ENCODE measurements around the gene CNOT11. TPM values are rescaled to one million over a fixed set of nuclear protein-coding genes. Genes with fewer than 3 reads are reported as not detected.

Gene CNOT11
- total RNA-seq, 6 experiments from 2014 or later = 17.0 to 28.5 (median 21.5) TPM

GRCh38 chr2:101299604-101300003 lies 46.9 kb downstream of the CNOT11 start:
- ATAC-seq (peak; percentile 55 to 73 (median 64)), DNase-seq (no peak)
- Histone ChIP-seq H3K4me1 (peaks cover 0 to 33% (median 0%) of the 10 kb centered on the region in 4 donors), H3K27me3 (no peaks in the 10 kb centered on the region), H3K36me3 (no peaks in the 10 kb centered on the region), H3K27ac (no peak overlapping the region), H3K9me3 (no peaks in the 10 kb centered on the region), H3K4me3 (no peak overlapping the region)
- WGBS (ENCODE audit: insufficient coverage, low coverage, low lambda C conversion rate, missing lambda C conversion rate) = 26% methylated on average over 6 of the region's 6 CpGs
- TF ChIP-seq CTCF (IDR thresholded peaks at IDR 0.05) (no peak), POLR2A (IDR thresholded peaks at IDR 0.05) (no peak)
- intact Hi-C loops (cut with DNase I) = no loop called here

- H3K9me3 ChIP-seq = no peaks in the 10 kb centered on the region
Observed at GRCh38 chr2:101300164-101300563, 47.5 kb downstream of the CNOT11 start.

GRCh38 chr2:101300836-101301235 lies 48.1 kb downstream of the CNOT11 start:
- Histone ChIP-seq H3K4me3 (no peak overlapping the region), H3K9me3 (no peaks in the 10 kb centered on the region), H3K27me3 (no peaks in the 10 kb centered on the region), H3K27ac (no peak overlapping the region), H3K36me3 (no peaks in the 10 kb centered on the region), H3K4me1 (peaks cover 0 to 43% (median 0%) of the 10 kb centered on the region in 4 donors)
- DNase-seq (no peak), ATAC-seq (peak in 1 of 4 donors; percentile 22)
- intact Hi-C loops (cut with DNase I) = no loop called here
- TF ChIP-seq POLR2A (IDR thresholded peaks at IDR 0.05) (no peak), CTCF (IDR thresholded peaks at IDR 0.05) (no peak)
- WGBS (ENCODE audit: insufficient coverage, low coverage, low lambda C conversion rate, missing lambda C conversion rate) = 66% methylated on average over 6 of the region's 7 CpGs

More at GRCh38 chr2:101300164-101300563, 47.5 kb downstream of the CNOT11 start:
- WGBS (ENCODE audit: insufficient coverage, low coverage, low lambda C conversion rate, missing lambda C conversion rate) = 60% methylated on average over 1 of the region's 1 CpG
- intact Hi-C loops (cut with DNase I) = no loop called here
- ATAC-seq (no peak), DNase-seq (no peak)
- Histone ChIP-seq H3K27ac (no peak overlapping the region), H3K4me3 (no peak overlapping the region), H3K27me3 (no peaks in the 10 kb centered on the region), H3K36me3 (no peaks in the 10 kb centered on the region), H3K4me1 (peaks cover 0 to 37% (median 0%) of the 10 kb centered on the region in 4 donors)
- TF ChIP-seq POLR2A (IDR thresholded peaks at IDR 0.05) (no peak), CTCF (IDR thresholded peaks at IDR 0.05) (no peak)

- Histone ChIP-seq H3K36me3 (no peaks in the 10 kb centered on the region), H3K4me1 (peaks cover 0 to 53% (median 0%) of the 10 kb centered on the region in 4 donors), H3K27ac (no peak overlapping the region), H3K27me3 (no peaks in the 10 kb centered on the region), H3K4me3 (no peak overlapping the region), H3K9me3 (no peaks in the 10 kb centered on the region)
- ATAC-seq (no peak), DNase-seq (no peak)
- 80% methylated on average over 4 of the region's 4 CpGs for WGBS (ENCODE audit: insufficient coverage, low coverage, low lambda C conversion rate, missing lambda C conversion rate)
- intact Hi-C loops (cut with DNase I) = no loop called here
- TF ChIP-seq POLR2A (IDR thresholded peaks at IDR 0.05) = no peak
- TF ChIP-seq CTCF (IDR thresholded peaks at IDR 0.05) = no peak
Observed at GRCh38 chr2:101302016-101302415, 49.3 kb downstream of the CNOT11 start.

GRCh38 chr2:101303688-101304087 lies 51.0 kb downstream of the CNOT11 start:
- Histone ChIP-seq H3K4me1 (peaks cover 0 to 59% (median 0%) of the 10 kb centered on the region in 4 donors), H3K36me3 (no peaks in the 10 kb centered on the region), H3K9me3 (no peaks in the 10 kb centered on the region), H3K4me3 (no peak overlapping the region), H3K27me3 (no peaks in the 10 kb centered on the region), H3K27ac (no peak overlapping the region)
- WGBS (ENCODE audit: insufficient coverage, low coverage, low lambda C conversion rate, missing lambda C conversion rate) = 33% methylated on average over 1 of the region's 1 CpG
- intact Hi-C loops (cut with DNase I) = no loop called here
- TF ChIP-seq POLR2A (IDR thresholded peaks at IDR 0.05) (no peak), CTCF (IDR thresholded peaks at IDR 0.05) (no peak)
- no peak for DNase-seq
- no peak for ATAC-seq

All from right lobe of liver (tissue), 6 donors.